ENCODE results near the gene NAP1L5.

DNA sequence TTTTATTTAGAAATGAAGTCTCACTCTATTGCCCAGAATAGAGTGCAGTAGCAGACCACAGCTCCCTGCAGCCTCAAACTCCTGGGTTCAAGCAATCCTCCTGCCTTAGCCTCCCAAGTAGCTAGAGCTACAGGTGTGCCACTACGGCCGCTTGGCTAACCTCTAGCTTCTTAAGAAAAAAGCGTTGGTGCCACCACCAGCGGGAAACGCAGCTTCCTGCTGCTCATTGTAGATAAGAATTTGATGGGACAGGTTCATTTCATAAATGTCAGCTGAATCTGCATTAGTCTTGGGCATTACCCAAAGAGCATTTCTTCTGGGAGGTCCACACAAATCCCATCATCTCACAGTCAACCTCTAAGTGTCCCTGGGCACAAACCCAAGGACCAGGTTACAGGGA is 33.2 kb upstream of the NAP1L5 start:
- TF ChIP-seq, protein P1, sequence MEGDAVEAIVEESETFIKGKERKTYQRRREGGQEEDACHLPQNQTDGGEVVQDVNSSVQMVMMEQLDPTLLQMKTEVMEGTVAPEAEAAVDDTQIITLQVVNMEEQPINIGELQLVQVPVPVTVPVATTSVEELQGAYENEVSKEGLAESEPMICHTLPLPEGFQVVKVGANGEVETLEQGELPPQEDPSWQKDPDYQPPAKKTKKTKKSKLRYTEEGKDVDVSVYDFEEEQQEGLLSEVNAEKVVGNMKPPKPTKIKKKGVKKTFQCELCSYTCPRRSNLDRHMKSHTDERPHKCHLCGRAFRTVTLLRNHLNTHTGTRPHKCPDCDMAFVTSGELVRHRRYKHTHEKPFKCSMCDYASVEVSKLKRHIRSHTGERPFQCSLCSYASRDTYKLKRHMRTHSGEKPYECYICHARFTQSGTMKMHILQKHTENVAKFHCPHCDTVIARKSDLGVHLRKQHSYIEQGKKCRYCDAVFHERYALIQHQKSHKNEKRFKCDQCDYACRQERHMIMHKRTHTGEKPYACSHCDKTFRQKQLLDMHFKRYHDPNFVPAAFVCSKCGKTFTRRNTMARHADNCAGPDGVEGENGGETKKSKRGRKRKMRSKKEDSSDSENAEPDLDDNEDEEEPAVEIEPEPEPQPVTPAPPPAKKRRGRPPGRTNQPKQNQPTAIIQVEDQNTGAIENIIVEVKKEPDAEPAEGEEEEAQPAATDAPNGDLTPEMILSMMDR (IDR thresholded peaks at IDR 0.05; ENCODE audit: low read depth, low read length), result no peak
- TF ChIP-seq EZH2phosphoT487 (IDR thresholded peaks at IDR 0.05; ENCODE audit: low read depth), result no peak

All from OCI-LY3 (cell line).